ENCODE data around the gene TXNL4B.

TXNL4B gene

DNA sequence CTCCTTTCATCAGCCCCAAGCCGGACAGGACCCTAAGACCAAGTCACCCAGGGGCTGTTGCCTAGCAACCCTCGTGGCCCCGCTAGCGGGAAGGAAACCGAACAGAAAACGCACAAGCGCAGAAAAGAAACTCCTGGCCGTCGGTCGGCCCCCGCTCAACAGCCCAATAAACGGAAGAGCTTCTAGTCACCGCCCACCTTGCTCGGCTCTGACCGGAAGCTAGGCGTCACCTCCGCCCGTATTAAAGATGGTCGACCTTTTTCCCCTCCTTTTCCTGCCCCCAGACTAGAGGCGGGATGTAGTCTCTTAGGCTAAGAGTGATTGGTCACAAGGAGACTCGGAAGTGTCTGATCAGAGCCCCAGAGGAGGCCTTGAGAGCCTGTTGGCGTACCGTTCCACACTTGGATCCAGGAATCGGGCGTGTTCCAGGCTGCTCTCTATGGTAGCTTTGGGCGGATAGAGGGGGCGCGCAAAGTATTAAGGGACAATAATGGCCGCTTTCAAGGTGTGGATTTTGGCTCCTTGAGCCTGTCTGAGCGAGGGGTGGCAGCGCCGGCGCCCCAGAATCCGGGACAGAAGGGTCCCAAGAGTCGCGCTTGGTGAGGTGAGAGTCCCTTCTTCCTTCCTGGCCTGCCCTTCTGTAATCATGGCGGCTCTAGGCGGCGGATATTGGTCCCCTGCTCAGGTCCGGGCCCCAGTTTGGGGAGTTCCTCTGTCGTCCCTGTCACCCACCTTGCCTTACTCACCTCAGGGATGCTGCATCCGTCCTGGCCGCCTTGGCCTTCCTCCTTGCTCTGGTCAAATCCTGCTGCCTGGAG, at the start of gene TXNL4B, which contains the start of gene DHX38:
TSS of gene TXNL4B (minus strand) at position 173 of the 818 bp plus-strand sequence. CDS start 2,871 bp downstream, outside the sequence.
TSS of gene DHX38 (plus strand) at position 400 of the 818 bp plus-strand sequence. CDS start 2,311 bp downstream, outside the sequence.
- peak; percentile 88 for DNase-seq (ENCODE audit: low read depth)

GRCh38 chr16:72142476-72142875, 49.1 kb upstream of the TXNL4B start:
- no peak for DNase-seq (ENCODE audit: low read depth)

DNA sequence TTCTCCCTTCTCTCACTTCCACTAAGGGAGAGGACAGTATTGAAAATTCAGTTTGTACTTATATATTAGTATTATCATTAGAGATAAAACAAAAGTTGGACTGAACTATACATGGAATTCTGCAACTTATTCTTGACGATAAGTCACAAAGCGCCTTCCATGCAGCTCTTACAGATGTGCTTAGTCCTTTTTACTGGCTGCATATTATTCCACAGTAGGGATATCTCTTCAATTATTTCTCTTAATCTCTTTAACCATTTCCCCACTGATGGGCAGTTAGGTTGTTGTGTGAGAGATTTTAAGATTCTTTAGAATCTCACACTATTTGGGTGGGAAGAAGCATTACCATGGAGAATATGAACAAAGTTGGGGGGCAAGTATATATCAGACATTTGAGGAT, 46.5 kb upstream of the TXNL4B start:
- DNase-seq (ENCODE audit: low read depth), result no peak

DNA sequence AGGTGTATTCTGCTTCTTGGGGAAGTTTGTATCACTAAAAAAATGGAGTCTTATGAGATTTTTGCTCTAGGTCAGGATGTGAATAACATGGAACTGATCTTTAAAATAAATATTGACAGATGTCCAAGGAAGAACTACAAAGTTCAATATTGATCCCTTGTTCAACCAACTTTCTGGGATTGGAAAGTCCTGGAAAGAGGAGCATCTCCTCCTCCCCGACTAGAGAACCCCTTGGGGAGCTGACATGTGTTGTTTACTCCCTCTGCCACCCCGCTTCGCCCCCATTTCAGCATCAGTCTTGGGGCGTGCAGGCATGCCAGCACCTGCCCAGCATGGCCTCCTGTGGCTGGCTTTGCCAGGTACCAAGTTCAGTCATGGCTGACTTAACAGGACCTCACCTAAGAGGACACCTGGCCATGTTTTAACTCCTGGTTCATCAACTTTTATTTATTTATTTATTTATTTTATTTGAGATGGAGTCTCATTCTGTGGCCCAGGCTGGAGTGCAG, 44.7 kb upstream of the TXNL4B start:
- DNase-seq (ENCODE audit: low read depth), result no peak

GRCh38 chr16:72137380-72138063, 44.1 kb upstream of the TXNL4B start:
- DNase-seq (ENCODE audit: low read depth), result no peak

- DNase-seq (ENCODE audit: low read depth), result no peak
These were observed 41.1 kb upstream of the TXNL4B start for GRCh38 chr16:72134507-72134906.

DNA sequence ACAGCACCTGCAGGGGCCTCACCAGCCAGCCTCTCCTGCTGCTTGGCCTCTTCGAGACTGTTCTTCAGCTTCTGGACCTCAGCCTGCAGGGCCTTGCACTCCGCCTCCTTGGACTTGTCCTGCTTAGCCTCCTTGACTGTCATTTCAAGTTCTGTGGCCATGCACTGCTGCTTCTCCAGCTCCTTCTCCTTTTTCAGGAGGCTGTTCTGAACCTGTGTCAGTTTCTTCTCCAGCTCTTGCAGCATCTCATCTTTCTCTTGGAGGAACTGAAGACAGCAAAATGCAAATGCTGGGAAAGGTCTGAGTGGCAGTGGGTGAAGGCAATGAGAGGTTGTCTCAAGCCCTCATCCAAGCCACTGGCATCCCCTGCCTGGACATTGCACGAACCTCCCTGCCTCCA, 39.3 kb upstream of the TXNL4B start:
- DNase-seq (ENCODE audit: low read depth), result no peak

GRCh38 chr16:72131036-72131435, 37.6 kb upstream of the TXNL4B start:
- DNase-seq (ENCODE audit: low read depth), result no peak

GRCh38 chr16:72129976-72130656, 36.7 kb upstream of the TXNL4B start:
- DNase-seq (ENCODE audit: low read depth), result no peak

DNA sequence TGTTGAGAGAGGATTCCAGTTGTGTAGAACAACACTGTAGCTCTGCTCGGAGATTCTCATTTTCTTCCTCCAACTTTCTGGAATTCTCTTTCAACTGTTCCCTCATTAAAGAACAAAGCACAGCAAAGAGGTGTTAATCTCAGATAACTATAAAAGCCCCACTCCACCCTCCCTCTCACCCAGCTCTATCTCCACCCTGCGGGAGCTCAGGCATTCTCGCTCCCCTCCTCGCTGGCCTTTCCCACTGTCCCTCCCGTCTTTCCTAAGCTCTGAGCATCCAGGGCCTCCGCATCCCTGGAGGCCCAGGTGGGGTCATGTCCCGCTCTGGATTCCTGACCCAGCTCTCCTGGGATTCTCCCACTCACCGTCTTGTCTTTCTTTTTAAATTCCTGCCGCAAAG, 35.3 kb upstream of the TXNL4B start:
- no peak for DNase-seq (ENCODE audit: low read depth)

GRCh38 chr16:72126429-72126765, 33.0 kb upstream of the TXNL4B start:
- no peak for DNase-seq (ENCODE audit: low read depth)

- no peak for DNase-seq (ENCODE audit: low read depth)
These were observed 32.4 kb upstream of the TXNL4B start for GRCh38 chr16:72125635-72126428.

DNA sequence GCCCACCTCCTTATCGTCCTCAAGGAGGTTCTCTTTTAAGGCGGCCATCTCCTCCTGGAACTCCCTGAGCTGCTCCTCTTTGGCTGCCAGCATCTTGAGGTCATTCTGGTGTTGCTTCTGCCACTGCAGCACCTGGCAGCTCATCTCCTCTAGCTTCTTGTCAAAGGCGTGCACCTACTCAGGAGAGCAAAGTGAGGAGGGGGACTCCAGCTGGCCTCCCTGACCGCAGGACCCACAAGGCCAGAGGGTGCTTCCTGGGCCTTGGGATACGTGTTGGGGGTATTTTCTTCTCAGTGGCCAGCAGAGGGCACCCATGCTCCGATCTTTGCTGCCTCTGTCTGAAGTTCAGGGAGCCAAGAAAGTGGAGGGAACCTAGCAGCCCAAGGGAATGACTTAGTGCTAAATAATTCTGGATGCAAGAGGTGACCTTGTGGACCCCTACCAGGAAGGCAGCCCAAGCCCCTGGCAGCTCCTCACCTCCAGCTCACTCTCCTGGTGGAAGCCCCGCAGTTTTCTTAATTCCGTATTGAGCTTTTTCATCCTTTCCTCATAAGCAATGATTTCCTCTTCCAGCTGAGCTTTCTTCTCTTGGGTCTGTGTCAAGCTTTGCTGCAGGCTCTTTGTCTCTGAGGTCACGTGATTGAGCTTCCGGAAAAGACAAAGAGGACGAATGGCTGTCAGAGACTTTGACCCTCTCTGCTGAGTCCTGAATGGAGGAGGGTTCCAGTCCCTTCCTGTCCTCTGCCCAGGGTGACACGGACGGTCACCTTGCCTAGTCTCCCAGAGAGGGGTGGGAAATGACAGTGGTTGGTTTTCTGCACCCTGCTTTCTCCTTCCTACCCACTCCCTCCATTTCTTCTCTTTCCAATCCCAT, 31.6 kb upstream of the TXNL4B start:
- DNase-seq (ENCODE audit: low read depth), result peak; percentile 44

- no peak for DNase-seq (ENCODE audit: low read depth)
These were observed 30.7 kb upstream of the TXNL4B start for GRCh38 chr16:72124148-72124547.

DNA sequence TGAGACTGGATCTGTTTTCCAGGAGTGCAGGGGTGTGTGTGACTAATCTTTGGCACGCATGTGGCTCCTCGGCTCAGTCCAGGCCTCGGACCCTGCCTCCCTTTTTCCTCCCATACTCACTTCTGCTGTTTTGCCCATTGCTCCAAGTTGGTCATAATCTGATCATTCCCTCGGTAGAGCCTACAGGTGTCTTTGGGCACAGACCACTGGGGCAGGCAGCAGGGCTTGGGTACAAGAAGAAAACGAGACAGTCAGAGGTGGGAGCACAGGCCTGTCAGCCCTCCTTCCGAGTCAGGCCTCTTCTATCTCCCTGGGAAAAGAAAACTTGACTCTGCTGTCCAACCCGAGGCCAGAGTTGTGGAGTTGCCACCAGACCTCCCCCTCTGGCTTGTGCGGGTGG, 30.0 kb upstream of the TXNL4B start:
- no peak for DNase-seq (ENCODE audit: low read depth)

DNA sequence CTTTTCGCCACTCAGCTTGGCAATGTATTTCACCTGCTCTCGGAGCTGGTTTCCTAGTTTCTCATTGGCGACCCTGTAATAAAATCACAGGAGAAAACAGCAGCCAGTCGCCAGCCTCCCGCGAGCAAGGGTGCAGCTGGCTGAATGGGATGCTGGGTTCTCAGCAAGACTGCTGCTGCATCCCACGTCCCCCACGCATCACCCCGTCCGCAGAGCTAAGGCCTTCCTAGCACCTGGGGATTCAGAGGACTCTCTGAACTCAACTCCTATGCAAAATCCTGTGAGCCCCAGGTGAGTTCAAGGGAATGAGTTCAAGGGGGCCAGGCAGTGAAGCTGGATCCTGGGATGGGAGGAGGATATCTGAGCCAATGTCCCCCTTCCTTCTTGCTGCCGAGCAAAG, 29.5 kb upstream of the TXNL4B start:
- no peak for DNase-seq (ENCODE audit: low read depth)

GRCh38 chr16:72122308-72122707, 28.9 kb upstream of the TXNL4B start:
- no peak for DNase-seq (ENCODE audit: low read depth)

- no peak for DNase-seq (ENCODE audit: low read depth)
These were observed 26.6 kb upstream of the TXNL4B start for GRCh38 chr16:72120026-72120425.

DNA sequence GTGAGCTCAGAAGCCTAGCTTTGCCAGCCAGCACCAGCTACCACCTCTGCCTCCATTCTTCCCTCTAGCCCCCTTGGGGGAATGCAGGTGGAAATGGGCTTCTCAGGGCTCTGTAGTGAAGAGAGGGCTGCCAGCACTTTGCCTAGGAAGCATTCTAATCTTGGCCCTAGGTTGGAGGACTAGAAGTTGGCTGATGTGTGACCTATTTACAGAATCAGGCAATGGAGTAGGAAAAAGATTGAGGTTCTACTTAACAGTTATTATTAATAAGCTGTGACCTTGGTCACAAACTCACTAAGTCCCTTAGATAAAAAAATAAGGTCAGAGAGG, 20.2 kb upstream of the TXNL4B start:
- no peak for DNase-seq (ENCODE audit: low read depth)

GRCh38 chr16:72112906-72113615, 19.6 kb upstream of the TXNL4B start:
- DNase-seq (ENCODE audit: low read depth), result no peak

- no peak for DNase-seq (ENCODE audit: low read depth)
These were observed 19.0 kb upstream of the TXNL4B start for GRCh38 chr16:72112452-72112792.

Data from activated T-cell treated with anti-CD3 and anti-CD28 coated beads for 24 hours (primary cell).